H1 (cell line): ENCODE results near the gene CEMP1. TPM values are rescaled to one million over a fixed set of nuclear protein-coding genes. Genes with fewer than 3 reads are reported as not detected.

Experiments used
- CEBPB ChIP-seq: IDR thresholded peaks from 2 replicates; pipeline ENCODE4 v1.6.1; 2012; ENCODE audit warnings: low read depth, low read length
- CHD1 ChIP-seq: IDR thresholded peaks from 2 replicates; pipeline ENCODE4 v1.6.1; 2012; ENCODE audit warnings: low read depth, low read length, improper control_type of control experiment
- EGR1 ChIP-seq: IDR thresholded peaks from 2 replicates; pipeline ENCODE4 v1.6.1; 2011; ENCODE audit warnings: low read depth, low read length, borderline replicate concordance
- HDAC2 ChIP-seq, 2 experiments: fragments of 300-600 bp in 1 of 2; sonication (generic) in 1 of 2; IDR thresholded peaks; 2 replicates each; pipeline ENCODE4 v1.6.1; 2011 to 2012; ENCODE audit warnings: low read depth in 2 of 2, low read length in 2 of 2, mild to moderate bottlenecking in 2 of 2, moderate library complexity in 2 of 2, borderline replicate concordance in 1 of 2, inconsistent platforms in 1 of 2
- KDM5A ChIP-seq: fragments of 200-600 bp; IDR thresholded peaks from 2 replicates; pipeline ENCODE4 v1.7.1; 2012; ENCODE audit warnings: mild to moderate bottlenecking, low read length, inconsistent platforms, mixed read lengths
- RBBP5 ChIP-seq: IDR thresholded peaks from 2 replicates; pipeline ENCODE4 v1.7.1; 2012; ENCODE audit warnings: low read depth, mild to moderate bottlenecking, inconsistent platforms, low read length, moderate library complexity, borderline replicate concordance
- SIRT6 ChIP-seq: IDR thresholded peaks from one replicate; pipeline ENCODE4 v1.7.1; 2012; ENCODE audit warnings: low read length, inconsistent platforms
- SP4 ChIP-seq: IDR thresholded peaks from 2 replicates; pipeline ENCODE4 v1.6.1; 2012; ENCODE audit warnings: low read length, inconsistent platforms
- SUZ12 ChIP-seq: fragments of 200-600 bp; sonication (generic); IDR thresholded peaks from 2 replicates; pipeline ENCODE4 v1.6.1; 2012; ENCODE audit warnings: mild to moderate bottlenecking, inconsistent platforms, low read length, moderate library complexity, mixed read lengths
- TBP ChIP-seq: IDR thresholded peaks from 2 replicates; pipeline ENCODE4 v1.6.1; 2011; ENCODE audit warnings: low read depth, low read length, improper control_type of control experiment
- polyA plus RNA-seq, 7 experiments: library from polyadenylated mRNA; depleted of rRNA in 3 of 7; stranded (reverse) in 5 of 7; unstranded in 2 of 7; fragments of >200 nt in 5 of 7; fragments of 200-250 nt in 2 of 7; gene quantifications; 1 replicate in 5 of 7; 2 replicates in 1 of 7; 4 replicates in 1 of 7; pipeline versions ENCODE4 v1.2.1 to v1.2.3, GENCODE V29; 2011 to 2013; ENCODE audit warnings: missing spikeins in 2 of 7, mixed read lengths in 2 of 7
- total RNA-seq: library from RNA; stranded (reverse); fragmentation: NEBNext Ultra II Directional; extraction: Animal tissue kit (Norgen Biotek cat#: 25700); gene quantifications from 2 replicates; pipeline ENCODE4 v1.2.1, GENCODE V29; 2021
- TF ChIP-seq, protein P1 (sequence below): fragments of 300-600 bp; sonication (generic); IDR thresholded peaks from 2 replicates; pipeline ENCODE4 v1.7.1; 2012; ENCODE audit warnings: low read length, moderate library complexity, mild to moderate bottlenecking, inconsistent platforms; ENCODE audit not compliant: insufficient replicate concordance

CEMP1 gene
- total and polyA plus RNA-seq, 2 of the 8 experiments (the other 6 are each of a cell fraction or from before 2014, with no cell fraction given): not detected

DNA sequence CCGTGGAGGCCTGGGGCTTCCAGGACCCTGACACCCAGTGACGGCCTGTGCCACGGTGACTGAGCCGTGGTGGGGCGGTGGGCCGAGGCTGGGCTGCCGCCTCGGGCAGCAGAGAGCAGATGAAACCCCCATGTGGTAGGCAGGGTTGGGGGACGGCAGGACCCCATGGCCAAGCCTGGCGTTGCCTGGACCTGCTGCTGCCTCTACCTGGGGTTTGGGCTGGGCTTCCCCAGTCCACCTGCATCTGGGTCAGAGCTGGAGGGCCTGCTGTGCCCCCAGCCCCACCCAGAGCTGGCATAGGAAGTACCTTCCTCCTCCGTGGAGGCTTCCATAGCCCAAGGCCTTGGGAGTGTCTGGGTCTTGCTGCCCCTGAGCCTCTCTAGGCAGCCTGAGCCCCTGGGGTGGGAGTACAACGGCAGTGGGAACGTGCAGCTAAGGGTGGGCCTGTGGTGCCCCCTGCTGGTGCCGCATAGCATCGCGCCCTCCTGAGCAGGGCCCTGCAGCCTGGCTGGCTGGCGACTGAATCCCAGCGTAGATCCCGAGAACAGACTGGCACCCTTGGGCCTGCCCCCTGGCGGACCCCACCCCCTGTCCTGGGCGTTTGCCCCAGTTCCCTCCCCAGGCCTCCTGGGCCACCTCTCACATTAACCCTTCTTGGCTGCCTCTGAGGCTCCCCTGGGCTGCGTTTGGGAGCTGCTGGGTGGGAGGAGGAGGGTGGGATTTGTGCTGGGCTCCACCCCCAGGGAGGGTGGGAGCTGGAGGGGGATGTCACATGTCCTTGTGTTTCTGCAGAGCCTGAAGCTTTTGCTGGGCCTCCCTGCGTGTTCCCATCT, 30.1 kb downstream of the CEMP1 start (continued):
- TF ChIP-seq SP4: no peak
- no peak for TF ChIP-seq HDAC2 (IDR thresholded peaks at IDR 0.05; ENCODE audit: borderline replicate concordance in 1 of 2, low read depth in 2 of 2, low read length in 2 of 2)
- TF ChIP-seq SUZ12: no peak
- peak; percentile 72 for TF ChIP-seq KDM5A
- no peak for TF ChIP-seq RBBP5
- peak; percentile 39; the same call in 1 of the 2 replicates for TF ChIP-seq TBP
- no peak for TF ChIP-seq CHD1
- TF ChIP-seq, protein P1, sequence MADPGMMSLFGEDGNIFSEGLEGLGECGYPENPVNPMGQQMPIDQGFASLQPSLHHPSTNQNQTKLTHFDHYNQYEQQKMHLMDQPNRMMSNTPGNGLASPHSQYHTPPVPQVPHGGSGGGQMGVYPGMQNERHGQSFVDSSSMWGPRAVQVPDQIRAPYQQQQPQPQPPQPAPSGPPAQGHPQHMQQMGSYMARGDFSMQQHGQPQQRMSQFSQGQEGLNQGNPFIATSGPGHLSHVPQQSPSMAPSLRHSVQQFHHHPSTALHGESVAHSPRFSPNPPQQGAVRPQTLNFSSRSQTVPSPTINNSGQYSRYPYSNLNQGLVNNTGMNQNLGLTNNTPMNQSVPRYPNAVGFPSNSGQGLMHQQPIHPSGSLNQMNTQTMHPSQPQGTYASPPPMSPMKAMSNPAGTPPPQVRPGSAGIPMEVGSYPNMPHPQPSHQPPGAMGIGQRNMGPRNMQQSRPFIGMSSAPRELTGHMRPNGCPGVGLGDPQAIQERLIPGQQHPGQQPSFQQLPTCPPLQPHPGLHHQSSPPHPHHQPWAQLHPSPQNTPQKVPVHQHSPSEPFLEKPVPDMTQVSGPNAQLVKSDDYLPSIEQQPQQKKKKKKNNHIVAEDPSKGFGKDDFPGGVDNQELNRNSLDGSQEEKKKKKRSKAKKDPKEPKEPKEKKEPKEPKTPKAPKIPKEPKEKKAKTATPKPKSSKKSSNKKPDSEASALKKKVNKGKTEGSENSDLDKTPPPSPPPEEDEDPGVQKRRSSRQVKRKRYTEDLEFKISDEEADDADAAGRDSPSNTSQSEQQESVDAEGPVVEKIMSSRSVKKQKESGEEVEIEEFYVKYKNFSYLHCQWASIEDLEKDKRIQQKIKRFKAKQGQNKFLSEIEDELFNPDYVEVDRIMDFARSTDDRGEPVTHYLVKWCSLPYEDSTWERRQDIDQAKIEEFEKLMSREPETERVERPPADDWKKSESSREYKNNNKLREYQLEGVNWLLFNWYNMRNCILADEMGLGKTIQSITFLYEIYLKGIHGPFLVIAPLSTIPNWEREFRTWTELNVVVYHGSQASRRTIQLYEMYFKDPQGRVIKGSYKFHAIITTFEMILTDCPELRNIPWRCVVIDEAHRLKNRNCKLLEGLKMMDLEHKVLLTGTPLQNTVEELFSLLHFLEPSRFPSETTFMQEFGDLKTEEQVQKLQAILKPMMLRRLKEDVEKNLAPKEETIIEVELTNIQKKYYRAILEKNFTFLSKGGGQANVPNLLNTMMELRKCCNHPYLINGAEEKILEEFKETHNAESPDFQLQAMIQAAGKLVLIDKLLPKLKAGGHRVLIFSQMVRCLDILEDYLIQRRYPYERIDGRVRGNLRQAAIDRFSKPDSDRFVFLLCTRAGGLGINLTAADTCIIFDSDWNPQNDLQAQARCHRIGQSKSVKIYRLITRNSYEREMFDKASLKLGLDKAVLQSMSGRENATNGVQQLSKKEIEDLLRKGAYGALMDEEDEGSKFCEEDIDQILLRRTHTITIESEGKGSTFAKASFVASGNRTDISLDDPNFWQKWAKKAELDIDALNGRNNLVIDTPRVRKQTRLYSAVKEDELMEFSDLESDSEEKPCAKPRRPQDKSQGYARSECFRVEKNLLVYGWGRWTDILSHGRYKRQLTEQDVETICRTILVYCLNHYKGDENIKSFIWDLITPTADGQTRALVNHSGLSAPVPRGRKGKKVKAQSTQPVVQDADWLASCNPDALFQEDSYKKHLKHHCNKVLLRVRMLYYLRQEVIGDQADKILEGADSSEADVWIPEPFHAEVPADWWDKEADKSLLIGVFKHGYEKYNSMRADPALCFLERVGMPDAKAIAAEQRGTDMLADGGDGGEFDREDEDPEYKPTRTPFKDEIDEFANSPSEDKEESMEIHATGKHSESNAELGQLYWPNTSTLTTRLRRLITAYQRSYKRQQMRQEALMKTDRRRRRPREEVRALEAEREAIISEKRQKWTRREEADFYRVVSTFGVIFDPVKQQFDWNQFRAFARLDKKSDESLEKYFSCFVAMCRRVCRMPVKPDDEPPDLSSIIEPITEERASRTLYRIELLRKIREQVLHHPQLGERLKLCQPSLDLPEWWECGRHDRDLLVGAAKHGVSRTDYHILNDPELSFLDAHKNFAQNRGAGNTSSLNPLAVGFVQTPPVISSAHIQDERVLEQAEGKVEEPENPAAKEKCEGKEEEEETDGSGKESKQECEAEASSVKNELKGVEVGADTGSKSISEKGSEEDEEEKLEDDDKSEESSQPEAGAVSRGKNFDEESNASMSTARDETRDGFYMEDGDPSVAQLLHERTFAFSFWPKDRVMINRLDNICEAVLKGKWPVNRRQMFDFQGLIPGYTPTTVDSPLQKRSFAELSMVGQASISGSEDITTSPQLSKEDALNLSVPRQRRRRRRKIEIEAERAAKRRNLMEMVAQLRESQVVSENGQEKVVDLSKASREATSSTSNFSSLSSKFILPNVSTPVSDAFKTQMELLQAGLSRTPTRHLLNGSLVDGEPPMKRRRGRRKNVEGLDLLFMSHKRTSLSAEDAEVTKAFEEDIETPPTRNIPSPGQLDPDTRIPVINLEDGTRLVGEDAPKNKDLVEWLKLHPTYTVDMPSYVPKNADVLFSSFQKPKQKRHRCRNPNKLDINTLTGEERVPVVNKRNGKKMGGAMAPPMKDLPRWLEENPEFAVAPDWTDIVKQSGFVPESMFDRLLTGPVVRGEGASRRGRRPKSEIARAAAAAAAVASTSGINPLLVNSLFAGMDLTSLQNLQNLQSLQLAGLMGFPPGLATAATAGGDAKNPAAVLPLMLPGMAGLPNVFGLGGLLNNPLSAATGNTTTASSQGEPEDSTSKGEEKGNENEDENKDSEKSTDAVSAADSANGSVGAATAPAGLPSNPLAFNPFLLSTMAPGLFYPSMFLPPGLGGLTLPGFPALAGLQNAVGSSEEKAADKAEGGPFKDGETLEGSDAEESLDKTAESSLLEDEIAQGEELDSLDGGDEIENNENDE: no peak
- TF ChIP-seq EGR1: no peak
- TF ChIP-seq SIRT6: no peak
- no peak for TF ChIP-seq CEBPB
